ENCODE data around the gene GBX2.

The GBX2 gene

GRCh38 chr2:236193026-236193425, 24.8 kb upstream of the GBX2 start:
- ChIA-PET CTCF (interaction anchor here (0.6 kb wide), 1 partner anchor 786 kb away, joined by 4 read pairs; no protein-coding TSS in a partner anchor), POLR2A (no interaction called here)
- no peak for TF ChIP-seq L3MBTL2 (conservative IDR thresholded peaks at IDR 0.05)
- no peak for TF ChIP-seq SP1 (IDR thresholded peaks at IDR 0.05)
- no peak for TF ChIP-seq ZNF384 (IDR thresholded peaks at IDR 0.05)
- no peak for TF ChIP-seq FOXA1 (IDR thresholded peaks at IDR 0.05)
- TF ChIP-seq FOXM1 (IDR thresholded peaks at IDR 0.05; ENCODE audit: borderline replicate concordance): no peak
- TF ChIP-seq PKNOX1 (IDR thresholded peaks at IDR 0.05): no peak
- no peak for TF ChIP-seq HDGF (IDR thresholded peaks at IDR 0.05; ENCODE audit: borderline replicate concordance)
- DNase-seq (ENCODE audit: extremely low spot score): no peak

GRCh38 chr2:236190674-236191073, 22.5 kb upstream of the GBX2 start:
- DNase-seq (ENCODE audit: extremely low spot score): no peak
- POLR2A ChIA-PET: no interaction called here
- TF ChIP-seq SP1 (IDR thresholded peaks at IDR 0.05): no peak
- no peak for TF ChIP-seq SUZ12 (IDR thresholded peaks at IDR 0.05)
- TF ChIP-seq ARNT (IDR thresholded peaks at IDR 0.05): no peak
- TF ChIP-seq FOXA1 (IDR thresholded peaks at IDR 0.05): no peak
- TF ChIP-seq BHLHE40 (IDR thresholded peaks at IDR 0.05; ENCODE audit: borderline replicate concordance): no peak
- TF ChIP-seq ZNF384 (IDR thresholded peaks at IDR 0.05): no peak
- TF ChIP-seq ELF4 (IDR thresholded peaks at IDR 0.05): no peak
- no peak for TF ChIP-seq L3MBTL2 (conservative IDR thresholded peaks at IDR 0.05)
- no peak for TF ChIP-seq FOXK2 (IDR thresholded peaks at IDR 0.05)
- CTCF ChIA-PET: no interaction called here

- ChIA-PET CTCF (no interaction called here), POLR2A (no interaction called here)
- no peak for DNase-seq (ENCODE audit: extremely low spot score)
- no peak for TF ChIP-seq PKNOX1 (IDR thresholded peaks at IDR 0.05)
- TF ChIP-seq CTBP1 (IDR thresholded peaks at IDR 0.05; ENCODE audit: borderline replicate concordance): no peak
- TF ChIP-seq LEF1 (IDR thresholded peaks at IDR 0.05; ENCODE audit: borderline replicate concordance): no peak
- TF ChIP-seq FOXM1 (IDR thresholded peaks at IDR 0.05; ENCODE audit: borderline replicate concordance): no peak
- no peak for TF ChIP-seq ZNF384 (IDR thresholded peaks at IDR 0.05)
- no peak for TF ChIP-seq SUZ12 (IDR thresholded peaks at IDR 0.05)
- no peak for TF ChIP-seq HDGF (IDR thresholded peaks at IDR 0.05; ENCODE audit: borderline replicate concordance)
- TF ChIP-seq NFRKB (IDR thresholded peaks at IDR 0.05): no peak
- TF ChIP-seq FOXA1 (IDR thresholded peaks at IDR 0.05): no peak
- no peak for TF ChIP-seq BHLHE40 (IDR thresholded peaks at IDR 0.05; ENCODE audit: borderline replicate concordance)
- TF ChIP-seq TARDBP (IDR thresholded peaks at IDR 0.05): no peak
- TF ChIP-seq ELF4 (IDR thresholded peaks at IDR 0.05): no peak
- TF ChIP-seq L3MBTL2 (conservative IDR thresholded peaks at IDR 0.05): no peak
- no peak for TF ChIP-seq SP1 (IDR thresholded peaks at IDR 0.05)
- TF ChIP-seq FOXK2 (IDR thresholded peaks at IDR 0.05): no peak
- no peak for TF ChIP-seq ARNT (IDR thresholded peaks at IDR 0.05)
Observed at GRCh38 chr2:236184701-236185100, 16.5 kb upstream of the GBX2 start.

GRCh38 chr2:236180831-236181453, 12.8 kb upstream of the GBX2 start:
- CTCF ChIA-PET: interaction anchor here (0.6 to 2.9 kb wide), 8 partner anchors 10 to 415 kb away, joined by 3 to 23 read pairs (median 4); no protein-coding TSS in a partner anchor
- TF ChIP-seq HDGF (IDR thresholded peaks at IDR 0.05; ENCODE audit: borderline replicate concordance) (no peak), L3MBTL2 (conservative IDR thresholded peaks at IDR 0.05) (no peak), CTBP1 (IDR thresholded peaks at IDR 0.05; ENCODE audit: borderline replicate concordance) (no peak), FOXM1 (IDR thresholded peaks at IDR 0.05; ENCODE audit: borderline replicate concordance) (no peak), BHLHE40 (IDR thresholded peaks at IDR 0.05; ENCODE audit: borderline replicate concordance) (no peak), ZNF384 (IDR thresholded peaks at IDR 0.05) (no peak), LEF1 (IDR thresholded peaks at IDR 0.05; ENCODE audit: borderline replicate concordance) (no peak), SUZ12 (IDR thresholded peaks at IDR 0.05) (no peak), FOXA1 (IDR thresholded peaks at IDR 0.05) (no peak), FOXK2 (IDR thresholded peaks at IDR 0.05) (no peak), PKNOX1 (IDR thresholded peaks at IDR 0.05) (no peak), NFRKB (IDR thresholded peaks at IDR 0.05) (no peak), ELF4 (IDR thresholded peaks at IDR 0.05) (no peak), SP1 (IDR thresholded peaks at IDR 0.05) (no peak), ARNT (IDR thresholded peaks at IDR 0.05) (no peak), TARDBP (IDR thresholded peaks at IDR 0.05) (no peak)
- DNase-seq (ENCODE audit: extremely low spot score): peak; percentile 61
- POLR2A ChIA-PET: no interaction called here

- ChIA-PET CTCF (interaction anchor here (0.6 to 2.9 kb wide), 8 partner anchors 14 to 414 kb away, joined by 3 to 23 read pairs (median 4); no protein-coding TSS in a partner anchor), POLR2A (no interaction called here)
- TF ChIP-seq LEF1 (IDR thresholded peaks at IDR 0.05; ENCODE audit: borderline replicate concordance): no peak
- TF ChIP-seq ELF4 (IDR thresholded peaks at IDR 0.05): no peak
- 0 out of 2 replicates have a peak, but pooled peaks have one; percentile 4 for TF ChIP-seq ARNT (IDR thresholded peaks at IDR 0.05)
- DNase-seq (ENCODE audit: extremely low spot score): no peak
Observed at GRCh38 chr2:236180076-236180816, 12.1 kb upstream of the GBX2 start.

Measured in HEK293T (cell line).